C4-2B (cell line): Measurements from ENCODE around the gene ZFAND6.
"Not testable (repeated sequence)": the region's sequence is repeated elsewhere in the genome, so short reads cannot be mapped to it uniquely, and the experiment has no call there.

ENCODE experiments used
- H3K27ac ChIP-seq: fragments of 450-650 bp; 2 replicates; pipeline ENCODE4 v1.5.1; 2017
- ZFX ChIP-seq: fragments of 450-650 bp; IDR thresholded peaks from 2 replicates; pipeline ENCODE4 v1.6.1; 2017
- TF ChIP-seq, protein P1 (sequence below): fragments of 450-650 bp; conservative IDR thresholded peaks from 2 replicates; pipeline ENCODE4 v1.5.1; 2017; ENCODE audit warnings: mild to moderate bottlenecking

Gene ZFAND6

DNA sequence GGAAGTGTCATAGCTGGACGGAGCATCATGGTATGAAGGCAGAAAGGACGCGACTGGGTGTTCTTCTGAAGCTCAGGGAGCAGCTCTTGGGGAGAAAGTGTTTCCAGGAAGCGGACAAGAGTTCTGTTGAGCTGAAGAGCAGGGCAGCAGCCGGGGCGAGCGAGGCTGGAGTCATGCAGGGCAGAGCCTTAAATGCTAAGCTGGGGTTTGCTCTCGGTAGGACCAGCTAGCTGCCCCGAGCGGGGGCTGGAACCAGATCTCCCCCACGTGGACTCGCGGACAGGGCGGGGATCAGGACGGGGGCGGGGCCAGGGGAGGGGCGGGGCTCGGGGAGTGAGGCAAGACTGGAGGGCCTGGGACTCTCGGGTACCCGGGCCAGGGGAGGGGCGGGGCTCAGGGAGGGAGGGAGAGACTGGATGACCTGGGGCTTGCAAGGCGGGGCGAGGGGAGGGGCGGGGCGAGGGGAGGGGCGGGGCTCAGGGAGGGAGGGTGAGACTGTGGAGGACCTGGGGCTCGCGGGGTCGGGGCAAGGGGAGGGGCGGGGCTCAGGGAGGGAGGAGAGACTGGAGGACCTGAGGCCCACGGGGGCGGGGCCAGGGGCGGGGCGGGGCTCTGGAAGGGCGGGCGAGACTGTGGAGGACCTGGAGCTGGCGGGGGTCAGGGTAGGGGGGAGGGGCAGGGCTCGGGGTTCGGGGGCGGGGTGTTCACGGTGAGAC is 92.9 kb downstream of the ZFAND6 start:
- H3K27ac ChIP-seq, result peak overlapping the region; percentile 80
- no peak for TF ChIP-seq ZFX
- TF ChIP-seq, protein P1, sequence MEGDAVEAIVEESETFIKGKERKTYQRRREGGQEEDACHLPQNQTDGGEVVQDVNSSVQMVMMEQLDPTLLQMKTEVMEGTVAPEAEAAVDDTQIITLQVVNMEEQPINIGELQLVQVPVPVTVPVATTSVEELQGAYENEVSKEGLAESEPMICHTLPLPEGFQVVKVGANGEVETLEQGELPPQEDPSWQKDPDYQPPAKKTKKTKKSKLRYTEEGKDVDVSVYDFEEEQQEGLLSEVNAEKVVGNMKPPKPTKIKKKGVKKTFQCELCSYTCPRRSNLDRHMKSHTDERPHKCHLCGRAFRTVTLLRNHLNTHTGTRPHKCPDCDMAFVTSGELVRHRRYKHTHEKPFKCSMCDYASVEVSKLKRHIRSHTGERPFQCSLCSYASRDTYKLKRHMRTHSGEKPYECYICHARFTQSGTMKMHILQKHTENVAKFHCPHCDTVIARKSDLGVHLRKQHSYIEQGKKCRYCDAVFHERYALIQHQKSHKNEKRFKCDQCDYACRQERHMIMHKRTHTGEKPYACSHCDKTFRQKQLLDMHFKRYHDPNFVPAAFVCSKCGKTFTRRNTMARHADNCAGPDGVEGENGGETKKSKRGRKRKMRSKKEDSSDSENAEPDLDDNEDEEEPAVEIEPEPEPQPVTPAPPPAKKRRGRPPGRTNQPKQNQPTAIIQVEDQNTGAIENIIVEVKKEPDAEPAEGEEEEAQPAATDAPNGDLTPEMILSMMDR, result no peak

DNA sequence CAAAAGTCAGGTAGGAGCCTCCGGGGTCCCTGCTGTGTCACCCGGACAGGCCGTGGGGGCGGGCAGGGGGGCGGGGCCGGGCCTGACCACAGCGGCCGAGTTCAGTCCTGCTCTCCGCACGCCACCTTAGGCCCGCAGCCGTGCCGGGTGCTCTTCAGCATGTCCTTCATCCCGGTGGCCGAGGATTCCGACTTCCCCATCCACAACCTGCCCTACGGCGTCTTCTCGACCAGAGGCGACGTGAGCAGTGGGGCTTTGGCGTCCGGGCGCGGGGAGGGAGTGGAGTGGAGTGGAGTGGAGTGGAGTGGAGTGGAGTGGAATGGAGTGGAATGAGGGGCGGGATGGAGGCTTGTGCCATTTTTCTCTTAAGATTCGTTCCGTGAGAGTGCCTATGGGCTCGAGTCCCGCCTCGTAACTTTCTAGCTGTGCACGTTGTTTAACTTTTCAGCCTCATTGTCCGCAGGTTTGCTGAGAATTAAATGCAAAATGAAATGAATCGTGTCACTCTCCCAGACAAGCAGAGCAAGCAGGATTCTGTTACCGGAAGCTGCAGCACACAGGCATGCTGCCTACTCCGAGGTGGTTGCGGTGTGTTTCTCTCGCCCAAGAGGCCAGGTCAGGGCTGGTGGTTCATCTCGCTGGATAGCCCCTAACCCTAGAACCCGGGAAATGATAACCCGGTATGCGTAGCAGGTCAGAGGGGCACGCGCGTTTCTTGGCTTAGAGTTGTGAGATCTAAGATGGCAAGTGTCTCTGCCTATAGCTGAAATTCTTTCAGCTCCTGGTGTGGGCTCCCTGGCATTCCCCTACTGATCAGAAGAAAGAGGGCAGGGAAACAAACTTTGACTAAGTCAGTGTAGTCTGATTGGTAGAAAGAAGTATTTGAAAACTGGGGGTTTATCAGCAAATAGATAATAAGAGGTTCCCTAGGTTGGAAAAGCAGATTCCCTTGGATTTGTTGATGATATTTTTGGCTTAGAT is 93.7 kb downstream of the ZFAND6 start, which contains the start of gene FAH:
Gene FAH, plus strand, starts transcription at position 104 of the 981 bp plus-strand sequence. Its CDS starts 56 bp downstream, at position 160.
- peak within 1 kb of the TSS; percentile 80 for H3K27ac ChIP-seq

DNA sequence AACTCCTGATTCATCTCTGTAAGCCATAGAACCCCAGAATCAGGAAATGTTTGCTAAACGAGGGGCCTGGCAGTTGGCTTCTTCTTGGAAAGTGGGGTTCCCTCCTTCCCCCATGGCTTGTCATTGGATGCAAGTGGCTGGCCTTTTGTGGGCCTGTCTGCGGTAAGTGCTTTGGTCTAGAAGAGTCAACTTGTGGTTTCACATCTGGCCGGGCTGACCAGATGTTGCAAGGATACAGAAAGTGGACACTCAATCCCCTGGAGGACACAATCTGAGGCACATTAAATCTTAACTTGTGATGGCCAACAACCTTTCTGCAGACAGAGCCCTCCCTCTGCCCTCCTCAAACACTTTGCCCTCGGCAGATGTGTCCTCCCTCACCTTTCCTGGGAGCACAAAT is 94.4 kb downstream of the ZFAND6 start:
- no peak for TF ChIP-seq ZFX
- TF ChIP-seq, protein P1, result no peak
- H3K27ac ChIP-seq, result peak overlapping the region; percentile 80

More for the DNA sequence above, 93.7 kb downstream of the ZFAND6 start, which contains the start of gene FAH:
- peak; percentile 67; the same call in 1 of the 2 replicates for TF ChIP-seq ZFX
- TF ChIP-seq, protein P1, result no peak

DNA sequence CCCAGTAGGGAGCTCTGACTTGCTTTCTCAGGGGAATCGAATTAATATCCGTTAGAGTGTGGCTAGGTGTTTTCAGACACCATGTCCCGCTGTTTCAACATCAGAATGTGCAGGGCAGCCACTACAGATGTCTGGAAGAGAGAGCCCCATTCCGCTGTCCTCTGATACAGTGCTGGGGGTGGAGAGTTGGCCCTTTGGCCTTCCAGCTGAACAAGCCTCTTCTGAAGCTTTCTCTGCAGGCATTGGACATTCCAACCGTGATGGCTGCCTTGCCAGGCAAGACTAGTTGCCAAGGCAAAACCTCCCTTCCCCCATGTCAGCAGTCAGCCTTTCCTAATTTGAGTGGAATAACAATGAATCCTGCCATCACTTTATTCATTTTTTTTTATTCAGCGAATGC is 94.9 kb downstream of the ZFAND6 start:
- TF ChIP-seq ZFX, result no peak
- TF ChIP-seq, protein P1, result no peak
- H3K27ac ChIP-seq, result peak overlapping the region; percentile 80; the same call in 1 of the 2 replicates

DNA sequence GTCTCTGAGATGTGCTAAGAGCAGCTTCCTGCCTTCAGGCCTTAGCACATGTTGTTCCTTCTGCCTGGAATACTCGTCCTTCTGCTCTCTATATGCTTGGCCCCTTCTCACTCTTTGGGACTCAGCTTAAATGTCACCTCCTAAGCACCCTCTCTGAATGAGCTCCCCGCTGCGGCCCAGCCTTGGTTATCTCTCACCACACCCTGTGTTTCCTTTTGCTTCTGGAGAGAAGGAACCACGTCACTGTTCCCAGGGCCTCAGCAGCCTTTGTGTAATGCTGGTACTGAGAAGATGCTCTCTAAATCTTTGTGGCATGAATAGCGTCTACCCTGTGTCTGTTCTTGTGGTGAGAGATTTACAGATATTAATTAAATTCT is 95.5 kb downstream of the ZFAND6 start:
- H3K27ac ChIP-seq, result no peak overlapping the region
- TF ChIP-seq ZFX, result no peak
- TF ChIP-seq, protein P1, result no peak

DNA sequence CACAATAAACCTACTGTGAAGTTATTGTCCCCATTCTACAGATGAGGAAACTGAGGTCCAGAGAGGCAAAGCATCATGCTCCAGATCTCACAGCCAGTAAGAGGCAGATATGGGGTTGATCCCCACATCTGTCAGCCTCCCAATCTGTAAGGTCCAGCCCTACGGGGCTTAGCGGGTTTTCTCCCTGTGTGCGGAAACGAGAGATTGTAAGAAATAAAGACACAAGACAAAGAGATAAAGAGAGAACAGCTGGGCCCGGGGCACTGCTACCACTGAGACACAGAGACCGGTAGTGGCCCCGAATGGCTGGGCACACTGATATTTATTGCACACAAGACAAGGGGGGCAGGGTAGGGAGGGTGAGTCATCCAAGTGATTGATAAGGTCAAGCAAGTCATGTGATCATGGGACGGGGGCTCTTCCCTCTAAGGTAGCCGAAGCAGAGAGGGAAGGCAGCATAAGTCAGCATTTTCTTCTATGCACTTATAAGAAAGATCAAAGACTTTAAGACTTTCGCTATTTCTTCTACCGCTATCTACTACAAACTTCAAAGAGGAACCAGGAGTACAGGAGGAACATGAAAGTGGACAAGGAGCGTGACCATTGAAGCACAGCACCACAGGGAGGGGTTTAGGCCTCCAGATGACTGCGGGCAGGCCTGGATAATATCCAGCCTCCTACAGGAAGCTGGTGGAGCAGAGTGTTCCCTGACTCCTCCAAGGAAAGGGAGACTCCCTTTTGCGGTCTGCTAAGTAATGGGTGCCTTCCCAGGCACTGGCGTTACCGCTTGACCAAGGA is 96.1 kb downstream of the ZFAND6 start:
- not testable (repeated sequence) for H3K27ac ChIP-seq

DNA sequence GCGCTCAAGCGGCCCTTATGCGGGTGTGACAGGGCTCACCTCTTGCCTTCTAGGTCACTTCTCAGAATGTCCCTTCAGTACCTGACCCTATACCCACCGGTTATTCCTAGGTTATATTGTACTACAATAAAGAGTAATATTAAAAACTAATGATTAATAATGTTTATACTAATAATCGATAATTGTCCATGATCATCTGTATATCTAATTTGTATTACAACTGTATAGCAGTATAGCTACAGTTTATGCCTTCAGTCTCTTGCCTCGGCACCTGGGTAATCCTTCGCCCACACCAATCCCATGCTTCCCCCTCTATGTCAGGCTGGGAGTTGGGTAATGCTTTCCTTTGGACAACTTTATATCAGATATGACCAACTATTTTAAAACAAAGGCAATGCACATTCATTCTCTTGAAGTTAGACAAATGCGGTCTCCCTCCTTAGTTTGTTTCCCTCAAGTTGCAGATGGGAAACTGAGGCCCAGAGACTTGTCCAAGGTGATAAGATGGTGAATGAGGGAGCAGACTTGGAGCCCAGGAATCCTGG is 96.8 kb downstream of the ZFAND6 start:
- H3K27ac ChIP-seq, result no peak overlapping the region
- no peak for TF ChIP-seq ZFX
- TF ChIP-seq, protein P1, result no peak
